ENCODE measurements around the gene METTL25B.

DNA sequence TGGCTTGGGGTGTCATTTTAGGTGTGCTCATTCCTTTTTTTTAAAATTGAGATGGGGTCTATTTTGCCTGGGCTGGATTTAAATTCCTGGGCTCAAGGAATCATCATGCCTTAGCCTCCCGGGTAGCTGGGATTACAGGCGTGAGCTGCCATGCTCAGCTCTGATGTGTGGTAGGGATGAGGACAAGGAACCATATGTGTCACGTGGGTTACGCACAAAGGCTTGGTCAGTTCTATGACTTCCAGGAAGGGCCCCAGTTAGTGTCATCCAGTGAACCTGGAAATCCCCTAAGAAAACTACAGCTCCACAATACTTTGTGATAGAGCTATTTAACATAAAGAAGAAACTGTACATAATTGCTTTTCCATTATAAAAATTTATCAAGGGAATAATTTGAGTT is 6.7 kb upstream of the METTL25B start:
- TF ChIP-seq, protein P1, sequence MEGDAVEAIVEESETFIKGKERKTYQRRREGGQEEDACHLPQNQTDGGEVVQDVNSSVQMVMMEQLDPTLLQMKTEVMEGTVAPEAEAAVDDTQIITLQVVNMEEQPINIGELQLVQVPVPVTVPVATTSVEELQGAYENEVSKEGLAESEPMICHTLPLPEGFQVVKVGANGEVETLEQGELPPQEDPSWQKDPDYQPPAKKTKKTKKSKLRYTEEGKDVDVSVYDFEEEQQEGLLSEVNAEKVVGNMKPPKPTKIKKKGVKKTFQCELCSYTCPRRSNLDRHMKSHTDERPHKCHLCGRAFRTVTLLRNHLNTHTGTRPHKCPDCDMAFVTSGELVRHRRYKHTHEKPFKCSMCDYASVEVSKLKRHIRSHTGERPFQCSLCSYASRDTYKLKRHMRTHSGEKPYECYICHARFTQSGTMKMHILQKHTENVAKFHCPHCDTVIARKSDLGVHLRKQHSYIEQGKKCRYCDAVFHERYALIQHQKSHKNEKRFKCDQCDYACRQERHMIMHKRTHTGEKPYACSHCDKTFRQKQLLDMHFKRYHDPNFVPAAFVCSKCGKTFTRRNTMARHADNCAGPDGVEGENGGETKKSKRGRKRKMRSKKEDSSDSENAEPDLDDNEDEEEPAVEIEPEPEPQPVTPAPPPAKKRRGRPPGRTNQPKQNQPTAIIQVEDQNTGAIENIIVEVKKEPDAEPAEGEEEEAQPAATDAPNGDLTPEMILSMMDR (IDR thresholded peaks at IDR 0.05 in 4 of 5, conservative IDR thresholded peaks at IDR 0.05 in 1 of 5), result no peak
- no peak for TF ChIP-seq POLR2A (IDR thresholded peaks at IDR 0.05)
